ENCODE measurements around the gene RHEX. TPM values are rescaled to one million over a fixed set of nuclear protein-coding genes. Genes with fewer than 3 reads are reported as not detected.

RHEX gene
- total RNA-seq, 1 donor from 2014 or later = 1.2 TPM

DNA sequence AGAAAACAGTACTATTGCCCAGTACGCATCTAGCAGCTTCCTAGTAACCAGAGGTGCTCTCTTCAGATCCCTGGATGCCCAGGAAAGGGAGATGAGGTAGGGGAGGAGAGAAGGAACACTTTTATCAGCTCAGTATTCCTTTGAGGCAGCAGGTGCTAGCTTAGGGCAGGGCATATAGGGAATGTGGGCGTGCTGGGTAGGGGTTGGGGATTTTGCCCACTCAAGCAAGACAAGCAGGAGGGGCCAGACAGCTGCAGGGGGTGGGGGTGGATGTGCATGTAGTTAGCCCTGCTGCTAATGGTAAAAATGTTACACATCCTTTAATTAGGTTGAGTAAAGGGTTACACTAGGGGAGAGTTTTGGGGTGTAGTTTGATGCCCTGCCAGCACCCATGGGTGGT is 82.3 kb downstream of the RHEX start:
- ATAC-seq (no peak), DNase-seq (ENCODE audit: low spot score) (no peak)
- intact Hi-C loops (cut with DNase I) = no loop called here

GRCh38 chr1:206136241-206136640 is 83.3 kb downstream of the RHEX start:
- DNase-seq (ENCODE audit: low spot score) (no peak), ATAC-seq (no peak)
- intact Hi-C loops (cut with DNase I) = no loop called here

DNA sequence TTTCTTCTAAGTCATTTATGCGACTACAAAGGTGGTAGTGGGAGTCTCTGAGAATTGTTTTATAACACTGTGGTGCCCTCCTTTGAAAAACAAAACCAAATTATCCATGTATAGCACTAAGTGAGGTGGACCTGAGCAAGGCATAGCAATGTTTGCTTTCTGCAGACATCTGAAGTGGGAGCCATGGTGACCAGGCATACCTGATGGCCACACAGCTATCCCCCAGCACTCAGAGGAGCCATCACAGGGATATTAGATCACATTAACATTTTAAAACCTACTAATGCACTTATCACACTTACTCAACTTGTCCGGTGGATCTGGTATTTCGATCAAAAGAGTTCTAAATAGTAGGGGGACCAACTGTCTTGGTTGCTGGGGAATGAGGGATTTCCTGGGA is 89.0 kb downstream of the RHEX start:
- ATAC-seq = no peak
- DNase-seq (ENCODE audit: low spot score) = no peak
- intact Hi-C loops (cut with DNase I) = no loop called here

DNA sequence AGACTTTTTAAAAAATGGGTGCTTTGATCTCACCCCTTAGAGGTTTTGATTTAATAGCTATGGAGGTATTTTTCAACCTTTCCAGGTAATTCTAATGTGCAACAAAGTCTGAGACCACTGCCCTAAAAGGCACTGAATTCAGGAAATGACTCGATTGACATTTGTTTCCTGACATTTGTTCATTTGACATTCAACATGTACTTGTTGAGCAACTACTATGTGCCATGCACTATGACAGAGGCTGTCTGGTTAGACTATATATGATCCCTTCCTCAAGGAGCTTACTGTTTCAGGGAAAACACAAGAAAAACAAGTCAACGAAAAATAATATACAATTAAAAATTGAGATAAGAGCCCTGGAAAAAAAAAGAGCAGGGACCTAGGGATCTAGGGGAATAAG is 89.8 kb downstream of the RHEX start:
- no peak for DNase-seq (ENCODE audit: low spot score)
- no peak for ATAC-seq
- intact Hi-C loops (cut with DNase I) = no loop called here

- intact Hi-C loops (cut with DNase I) = no loop called here
- no peak for ATAC-seq
- no peak for DNase-seq (ENCODE audit: low spot score)
Observed at GRCh38 chr1:206143537-206144172, 90.7 kb downstream of the RHEX start.

DNA sequence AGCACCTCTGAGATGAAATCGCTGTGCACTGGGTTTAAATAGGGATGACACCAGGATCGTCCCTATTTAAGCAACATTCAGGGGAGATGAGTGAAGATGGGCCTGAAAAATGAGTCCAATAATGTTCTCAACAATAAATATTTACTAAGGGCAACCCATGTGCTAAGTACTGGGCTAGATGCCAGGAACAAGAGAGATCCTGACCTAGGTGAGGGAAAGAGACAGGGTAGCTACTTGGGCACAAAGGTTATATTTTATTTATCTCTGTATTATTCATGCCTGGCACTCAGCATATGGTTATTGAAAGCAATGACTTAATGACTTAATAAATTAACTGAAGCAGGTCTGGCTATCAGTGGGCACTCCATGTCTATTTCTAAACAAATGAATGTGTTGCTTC is 91.6 kb downstream of the RHEX start:
- no peak for ATAC-seq
- intact Hi-C loops (cut with DNase I) = no loop called here
- no peak for DNase-seq (ENCODE audit: low spot score)

DNA sequence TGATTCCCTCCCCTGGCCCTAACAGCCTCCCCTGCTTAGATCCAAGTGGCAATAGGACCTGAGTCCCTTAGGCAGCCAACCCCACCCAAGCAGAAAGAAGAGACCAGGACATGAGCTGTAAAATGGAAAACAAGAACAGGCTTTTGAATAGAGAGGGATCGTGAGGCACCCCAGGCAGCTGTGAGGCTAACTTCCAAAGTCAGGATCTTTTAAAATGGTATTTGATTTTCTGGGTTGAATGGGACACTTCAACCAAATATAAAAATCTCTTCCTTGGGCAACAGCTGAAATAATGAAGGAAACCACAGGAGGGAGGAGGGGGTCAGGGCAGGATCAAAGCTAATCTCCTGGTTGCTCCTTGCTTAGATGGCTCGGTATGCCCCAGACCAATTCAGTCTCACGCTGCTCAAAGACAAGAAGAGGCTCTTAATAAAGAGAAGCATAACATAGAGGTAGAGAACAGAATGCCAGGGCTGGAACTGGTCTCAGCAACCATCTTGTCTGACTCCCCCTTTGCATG is 92.9 kb downstream of the RHEX start:
- intact Hi-C loops (cut with DNase I) = no loop called here
- no peak for DNase-seq (ENCODE audit: low spot score)
- no peak for ATAC-seq

Other genes with a start within 250 kb of the RHEX start
- 44.0 TPM for gene SLC41A1, start 240.0 kb upstream of the RHEX start, total RNA-seq
- gene PM20D1, start 203.0 kb upstream of the RHEX start, total RNA-seq = 3.9 TPM
- gene SLC26A9, start 109.7 kb upstream of the RHEX start, total RNA-seq = not detected
- 5.1 TPM for gene RAB7B, start 49.8 kb upstream of the RHEX start, total RNA-seq
- 1.1 TPM for gene CTSE, start 29.3 kb upstream of the RHEX start, total RNA-seq
- gene AVPR1B, start 64.2 kb downstream of the RHEX start, total RNA-seq = not detected
- 4.2 TPM for gene FAM72A, start 149.7 kb downstream of the RHEX start, total RNA-seq
- 149 TPM for gene SRGAP2, start 150.4 kb downstream of the RHEX start, total RNA-seq

Measured in sciatic nerve (tissue), 2 donors.